ENCODE measurements around the gene STYXL1. TPM values are rescaled to one million over a fixed set of nuclear protein-coding genes. Genes with fewer than 3 reads are reported as not detected.
A peak's percentile ranks its signal among the peaks of the same experiment; 100 is the strongest.

Gene STYXL1
- total and polyA plus RNA-seq, 4 donors = 22.7 to 34.0 (median 29.4) TPM

- peaks cover 45% of the 10 kb centered on the region for H3K36me3 ChIP-seq (ENCODE audit: control insufficient read depth, insufficient read depth, low read length)
- H3K4me3 ChIP-seq (ENCODE audit: low read depth, low read length) = no peak overlapping the region
- H3K9me3 ChIP-seq (ENCODE audit: control insufficient read depth, insufficient read depth, low read length) = no peaks in the 10 kb centered on the region
- 49% methylated on average over 13 of the region's 13 CpGs for WGBS (ENCODE audit: insufficient coverage)
- H3K27me3 ChIP-seq (ENCODE audit: control insufficient read depth, insufficient read depth, low read length) = no peaks in the 10 kb centered on the region
- DNase-seq (ENCODE audit: low read depth in 4 of 6, low spot score in 6 of 6) = peak in 1 of 6 donors; percentile 24
- H3K27ac ChIP-seq (ENCODE audit: low read depth, low read length) = no peak overlapping the region
- H3K4me1 ChIP-seq (ENCODE audit: control insufficient read depth, insufficient read depth, low read length) = peaks cover 68% of the 10 kb centered on the region
Observed at GRCh38 chr7:75965617-75966016, 82.2 kb downstream of the STYXL1 start.

DNA sequence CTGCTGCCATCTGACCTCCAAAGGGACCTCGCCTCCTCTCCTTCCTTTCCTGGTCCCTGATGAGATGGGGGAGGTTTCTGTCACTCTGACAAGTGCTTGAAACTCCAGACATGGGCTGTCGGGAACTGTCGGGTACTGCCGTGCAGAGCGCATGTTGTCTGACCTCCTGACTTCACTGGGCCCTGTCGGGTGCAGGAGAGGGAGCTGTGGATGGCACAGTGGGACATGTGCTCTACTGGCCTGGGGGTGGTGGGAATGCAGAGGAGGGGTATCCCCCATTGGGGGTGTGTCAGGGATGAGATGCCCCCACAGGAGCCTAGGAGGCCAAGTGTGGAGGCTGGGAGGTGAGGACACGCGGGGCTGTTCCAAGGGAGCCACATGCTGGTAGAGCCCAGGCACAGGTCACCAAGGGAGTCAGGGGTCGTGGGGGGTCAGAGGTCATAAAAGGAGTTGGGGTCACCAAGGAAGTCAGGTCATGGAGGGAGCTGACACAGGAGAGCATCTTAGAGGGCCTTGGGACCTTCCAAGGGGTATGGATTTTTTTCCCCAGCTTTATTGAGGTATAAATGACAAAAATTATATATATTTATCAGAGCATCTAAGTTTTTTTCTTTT, 84.3 kb downstream of the STYXL1 start:
- Histone ChIP-seq H3K9me3 (ENCODE audit: control insufficient read depth, insufficient read depth, low read length) (no peaks in the 10 kb centered on the region), H3K27me3 (ENCODE audit: control insufficient read depth, insufficient read depth, low read length) (no peaks in the 10 kb centered on the region), H3K4me3 (ENCODE audit: low read depth, low read length) (no peak overlapping the region), H3K27ac (ENCODE audit: low read depth, low read length) (peak overlapping the region; percentile 50), H3K36me3 (ENCODE audit: control insufficient read depth, insufficient read depth, low read length) (peaks cover 44% of the 10 kb centered on the region), H3K4me1 (ENCODE audit: control insufficient read depth, insufficient read depth, low read length) (peaks cover 53% of the 10 kb centered on the region)
- peak in 1 of 6 donors; percentile 1 for DNase-seq (ENCODE audit: low read depth in 4 of 6, low spot score in 6 of 6)
- WGBS (ENCODE audit: insufficient coverage) = 53% methylated on average over 8 of the region's 9 CpGs

DNA sequence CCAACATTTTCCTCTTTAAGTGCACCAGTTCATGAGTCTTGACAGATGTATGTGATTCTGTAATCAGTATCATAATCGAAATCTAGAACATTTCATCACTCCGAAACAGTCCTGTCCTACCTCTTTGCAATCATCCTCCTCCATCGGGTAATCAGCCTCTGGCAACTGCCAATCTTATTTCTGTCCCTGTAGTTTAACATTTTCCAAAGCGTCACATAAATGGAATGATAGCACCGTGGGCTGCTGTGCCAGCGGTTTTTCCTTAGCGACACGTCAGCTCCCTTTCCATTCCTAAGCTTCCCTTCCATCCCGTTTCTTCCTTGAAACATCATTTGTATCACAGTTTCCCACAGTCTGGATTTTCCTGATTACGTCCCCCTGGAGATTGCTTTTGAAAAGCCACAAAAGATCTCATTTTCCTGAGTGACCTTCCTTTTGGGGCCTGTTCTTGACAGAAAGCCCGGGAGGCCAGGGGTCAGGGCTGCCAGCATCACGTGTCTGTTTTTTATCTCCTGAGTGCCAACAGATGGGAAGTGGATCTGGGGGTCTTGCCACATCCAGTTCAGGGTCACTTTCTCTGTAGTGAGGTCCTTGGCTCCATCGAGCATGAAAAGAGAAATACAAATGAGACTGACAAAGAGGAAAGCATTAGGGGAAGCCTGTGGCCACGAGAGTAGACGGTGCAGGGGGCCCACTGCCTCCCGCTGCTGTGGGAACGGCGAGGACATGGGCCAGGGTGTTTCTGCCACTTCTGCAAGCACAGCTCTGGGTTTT, 85.0 kb downstream of the STYXL1 start:
- peak in 2 of 6 donors; percentile 43 to 50 for DNase-seq (ENCODE audit: low read depth in 4 of 6, low spot score in 6 of 6)

DNA sequence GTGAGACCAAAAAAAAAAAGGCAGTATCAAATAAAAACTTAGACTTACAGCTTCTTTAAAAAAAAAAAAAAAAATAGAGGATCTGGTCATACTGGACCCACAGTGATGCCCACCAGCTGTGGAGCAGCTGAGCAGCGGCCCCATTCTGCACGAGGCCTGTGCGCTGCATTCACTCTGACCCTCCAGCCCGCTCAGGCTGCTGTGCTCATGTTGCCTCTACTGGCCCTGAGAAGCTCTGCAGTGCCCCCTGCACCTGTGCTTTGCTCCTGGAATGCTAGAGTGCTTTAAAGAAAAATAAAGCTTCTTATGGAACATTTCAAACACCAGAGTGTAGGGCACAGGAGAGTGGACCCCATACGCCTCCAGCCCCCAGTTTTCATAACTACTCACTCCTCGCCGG, 86.6 kb downstream of the STYXL1 start:
- no peaks in the 10 kb centered on the region for H3K9me3 ChIP-seq (ENCODE audit: control insufficient read depth, insufficient read depth, low read length)
- H3K36me3 ChIP-seq (ENCODE audit: control insufficient read depth, insufficient read depth, low read length) = peaks cover 54% of the 10 kb centered on the region
- no peak overlapping the region for H3K27ac ChIP-seq (ENCODE audit: low read depth, low read length)
- no peaks in the 10 kb centered on the region for H3K27me3 ChIP-seq (ENCODE audit: control insufficient read depth, insufficient read depth, low read length)
- no peak overlapping the region for H3K4me3 ChIP-seq (ENCODE audit: low read depth, low read length)
- WGBS (ENCODE audit: insufficient coverage) = 88% methylated on average over 6 of the region's 7 CpGs
- no peak for DNase-seq (ENCODE audit: low read depth in 4 of 6, low spot score in 6 of 6)
- H3K4me1 ChIP-seq (ENCODE audit: control insufficient read depth, insufficient read depth, low read length) = peaks cover 30% of the 10 kb centered on the region

More for the DNA sequence above, 85.0 kb downstream of the STYXL1 start:
- H3K4me1 ChIP-seq (ENCODE audit: control insufficient read depth, insufficient read depth, low read length) = peaks cover 46% of the 10 kb centered on the region
- no peaks in the 10 kb centered on the region for H3K27me3 ChIP-seq (ENCODE audit: control insufficient read depth, insufficient read depth, low read length)
- peak overlapping the region; percentile 50 for H3K27ac ChIP-seq (ENCODE audit: low read depth, low read length)
- no peak overlapping the region for H3K4me3 ChIP-seq (ENCODE audit: low read depth, low read length)
- WGBS (ENCODE audit: insufficient coverage) = 20% methylated on average over 16 of the region's 18 CpGs
- no peaks in the 10 kb centered on the region for H3K9me3 ChIP-seq (ENCODE audit: control insufficient read depth, insufficient read depth, low read length)
- H3K36me3 ChIP-seq (ENCODE audit: control insufficient read depth, insufficient read depth, low read length) = peaks cover 44% of the 10 kb centered on the region

DNA sequence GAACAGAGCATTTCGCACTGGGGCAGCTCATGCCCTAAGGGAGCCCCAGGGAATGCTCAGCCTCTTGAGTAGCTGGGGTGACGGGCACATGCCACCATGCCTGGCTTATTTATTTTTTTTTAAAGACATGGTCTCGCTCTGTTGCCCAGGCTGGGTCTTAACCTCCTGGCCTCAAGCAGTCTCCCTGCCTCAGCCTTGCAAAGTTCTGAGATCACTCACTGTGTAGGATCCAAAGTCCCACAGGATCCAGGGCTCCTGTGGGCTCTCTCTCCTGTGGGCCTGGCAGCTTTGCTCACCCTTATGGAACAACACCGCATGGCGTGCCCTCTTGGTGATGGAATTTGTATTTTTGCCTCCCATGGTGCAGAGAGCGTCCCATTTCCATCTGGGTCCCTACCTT, 87.4 kb downstream of the STYXL1 start:
- DNase-seq (ENCODE audit: low read depth in 4 of 6, low spot score in 6 of 6) = no peak
- H3K4me3 ChIP-seq (ENCODE audit: low read depth, low read length) = no peak overlapping the region
- H3K9me3 ChIP-seq (ENCODE audit: control insufficient read depth, insufficient read depth, low read length) = no peaks in the 10 kb centered on the region
- peaks cover 22% of the 10 kb centered on the region for H3K4me1 ChIP-seq (ENCODE audit: control insufficient read depth, insufficient read depth, low read length)
- no peaks in the 10 kb centered on the region for H3K27me3 ChIP-seq (ENCODE audit: control insufficient read depth, insufficient read depth, low read length)
- WGBS (ENCODE audit: insufficient coverage) = 91% methylated on average over 6 of the region's 6 CpGs
- H3K36me3 ChIP-seq (ENCODE audit: control insufficient read depth, insufficient read depth, low read length) = peaks cover 57% of the 10 kb centered on the region
- no peak overlapping the region for H3K27ac ChIP-seq (ENCODE audit: low read depth, low read length)

- WGBS (ENCODE audit: insufficient coverage) = 96% methylated on average over 6 of the region's 9 CpGs
- Histone ChIP-seq H3K4me3 (ENCODE audit: low read depth, low read length) (no peak overlapping the region), H3K36me3 (ENCODE audit: control insufficient read depth, insufficient read depth, low read length) (peaks cover 61% of the 10 kb centered on the region), H3K27me3 (ENCODE audit: control insufficient read depth, insufficient read depth, low read length) (no peaks in the 10 kb centered on the region), H3K4me1 (ENCODE audit: control insufficient read depth, insufficient read depth, low read length) (peaks cover 19% of the 10 kb centered on the region), H3K9me3 (ENCODE audit: control insufficient read depth, insufficient read depth, low read length) (no peaks in the 10 kb centered on the region), H3K27ac (ENCODE audit: low read depth, low read length) (no peak overlapping the region)
- no peak for DNase-seq (ENCODE audit: low read depth in 4 of 6, low spot score in 6 of 6)
Observed at GRCh38 chr7:75958802-75959543, 88.8 kb downstream of the STYXL1 start.

GRCh38 chr7:75957021-75957736, 90.6 kb downstream of the STYXL1 start:
- no peak for DNase-seq (ENCODE audit: low read depth in 4 of 6, low spot score in 6 of 6)
- H3K27ac ChIP-seq (ENCODE audit: low read depth, low read length) = no peak overlapping the region
- 83% methylated on average over 16 of the region's 16 CpGs for WGBS (ENCODE audit: insufficient coverage)
- H3K4me1 ChIP-seq (ENCODE audit: control insufficient read depth, insufficient read depth, low read length) = peaks cover 7% of the 10 kb centered on the region
- no peak overlapping the region for H3K4me3 ChIP-seq (ENCODE audit: low read depth, low read length)
- no peaks in the 10 kb centered on the region for H3K9me3 ChIP-seq (ENCODE audit: control insufficient read depth, insufficient read depth, low read length)
- H3K27me3 ChIP-seq (ENCODE audit: control insufficient read depth, insufficient read depth, low read length) = no peaks in the 10 kb centered on the region
- peaks cover 63% of the 10 kb centered on the region for H3K36me3 ChIP-seq (ENCODE audit: control insufficient read depth, insufficient read depth, low read length)

DNA sequence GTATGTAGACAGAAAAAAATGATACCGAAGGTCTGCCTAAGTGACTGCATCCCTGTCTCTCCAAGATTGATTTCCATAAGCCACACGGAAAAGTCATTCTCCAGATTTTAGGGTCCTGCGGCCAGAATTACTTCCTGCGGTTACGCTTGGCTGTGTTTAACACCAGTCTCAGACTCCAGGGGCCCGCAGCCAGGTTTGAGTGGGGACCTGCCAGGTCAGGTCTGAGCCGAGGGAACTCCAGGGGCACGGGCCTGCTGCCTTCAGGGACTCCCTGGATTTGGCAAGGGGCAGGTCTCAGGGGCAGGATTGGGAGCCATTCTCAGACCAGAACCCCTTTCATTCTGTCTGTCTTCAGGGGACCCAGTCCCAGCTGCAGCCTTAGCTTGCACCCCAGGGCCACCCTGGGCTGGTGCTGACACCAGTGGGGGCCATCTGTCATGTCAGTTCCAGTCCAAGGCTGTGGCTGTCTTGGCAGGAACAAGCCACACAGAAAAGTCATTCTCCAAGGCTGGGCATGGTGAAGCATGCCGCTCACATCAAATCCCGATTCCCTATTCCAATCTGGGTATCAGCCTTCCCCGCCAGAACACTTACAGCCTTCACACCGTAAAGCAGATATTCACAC, 92.4 kb downstream of the STYXL1 start:
- H3K4me3 ChIP-seq (ENCODE audit: low read depth, low read length) = no peak overlapping the region
- H3K36me3 ChIP-seq (ENCODE audit: control insufficient read depth, insufficient read depth, low read length) = peaks cover 52% of the 10 kb centered on the region
- H3K9me3 ChIP-seq (ENCODE audit: control insufficient read depth, insufficient read depth, low read length) = no peaks in the 10 kb centered on the region
- WGBS (ENCODE audit: insufficient coverage) = 82% methylated on average over 11 of the region's 12 CpGs
- H3K4me1 ChIP-seq (ENCODE audit: control insufficient read depth, insufficient read depth, low read length) = peaks cover 9% of the 10 kb centered on the region
- no peak for DNase-seq (ENCODE audit: low read depth in 4 of 6, low spot score in 6 of 6)
- no peak overlapping the region for H3K27ac ChIP-seq (ENCODE audit: low read depth, low read length)
- H3K27me3 ChIP-seq (ENCODE audit: control insufficient read depth, insufficient read depth, low read length) = no peaks in the 10 kb centered on the region

- H3K27me3 ChIP-seq (ENCODE audit: control insufficient read depth, insufficient read depth, low read length) = no peaks in the 10 kb centered on the region
- peaks cover 9% of the 10 kb centered on the region for H3K4me1 ChIP-seq (ENCODE audit: control insufficient read depth, insufficient read depth, low read length)
- H3K27ac ChIP-seq (ENCODE audit: low read depth, low read length) = no peak overlapping the region
- no peak for DNase-seq (ENCODE audit: low read depth in 4 of 6, low spot score in 6 of 6)
- H3K9me3 ChIP-seq (ENCODE audit: control insufficient read depth, insufficient read depth, low read length) = no peaks in the 10 kb centered on the region
- peaks cover 46% of the 10 kb centered on the region for H3K36me3 ChIP-seq (ENCODE audit: control insufficient read depth, insufficient read depth, low read length)
- H3K4me3 ChIP-seq (ENCODE audit: low read depth, low read length) = no peak overlapping the region
- 84% methylated on average over 8 of the region's 11 CpGs for WGBS (ENCODE audit: insufficient coverage)
Observed at GRCh38 chr7:75953931-75954330, 93.9 kb downstream of the STYXL1 start.
